Loucy (cell line): Measurements from ENCODE around the gene PDGFA.

Source experiments
- H2AFZ ChIP-seq: fragments of 200-600 bp; sonication (generic); 2 replicates; pipeline ENCODE4 v1.6.0; 2016; ENCODE audit warnings: antibody characterized with exemption, mild to moderate bottlenecking, low read length, moderate library complexity
- H3F3A ChIP-seq: fragments of 200-600 bp; 2 replicates; pipeline ENCODE4 v1.6.0; 2016; ENCODE audit warnings: antibody characterized with exemption, low read depth, mild to moderate bottlenecking
- H3K27me3 ChIP-seq: fragments of 200-600 bp; sonication (generic); 2 replicates; pipeline ENCODE4 v1.6.1; 2014; ENCODE audit warnings: low read length, mild to moderate bottlenecking; ENCODE audit not compliant: insufficient read depth, poor library complexity, severe bottlenecking
- H3K36me3 ChIP-seq: fragments of 200-600 bp; sonication (generic); 2 replicates; pipeline ENCODE4 v1.6.1; 2016; ENCODE audit warnings: low read length; ENCODE audit not compliant: insufficient read depth
- H3K4me1 ChIP-seq: fragments of 200-600 bp; sonication (generic); 2 replicates; pipeline ENCODE4 v1.5.1; 2014; ENCODE audit warnings: low read length, mild to moderate bottlenecking; ENCODE audit not compliant: insufficient read depth, poor library complexity, severe bottlenecking
- H3K4me2 ChIP-seq: fragments of 200-600 bp; sonication (generic); 2 replicates; pipeline ENCODE4 v1.6.0; 2014; ENCODE audit warnings: antibody characterized with exemption, low read length, low read depth, mild to moderate bottlenecking; ENCODE audit not compliant: poor library complexity, severe bottlenecking
- H3K4me3 ChIP-seq: fragments of 200-600 bp; sonication (generic); 2 replicates; pipeline ENCODE4 v1.5.1; 2014; ENCODE audit warnings: low read length, mild to moderate bottlenecking, mixed read lengths; ENCODE audit not compliant: poor library complexity, severe bottlenecking
- H3K79me2 ChIP-seq: fragments of 200-600 bp; sonication (generic); 2 replicates; pipeline ENCODE4 v1.6.1; 2014; ENCODE audit warnings: low read length; ENCODE audit not compliant: insufficient read depth
- H3K9ac ChIP-seq: fragments of 200-600 bp; sonication (generic); 2 replicates; pipeline ENCODE4 v1.6.0; 2014; ENCODE audit warnings: mild to moderate bottlenecking, low read depth, low read length, moderate library complexity; ENCODE audit not compliant: poor library complexity, severe bottlenecking
- H3K9me2 ChIP-seq: fragments of 200-600 bp; sonication (generic); replicated peaks from 2 replicates; pipeline ENCODE4 v1.6.1; 2016; ENCODE audit warnings: low read depth, low read length, mixed read lengths
- H3K9me3 ChIP-seq: fragments of 200-600 bp; sonication (generic); 2 replicates; pipeline ENCODE4 v1.6.1; 2014; ENCODE audit warnings: mild to moderate bottlenecking, antibody characterized with exemption, low read length, low read depth; ENCODE audit not compliant: insufficient read depth
- H4K20me1 ChIP-seq: fragments of 200-600 bp; sonication (generic); 2 replicates; pipeline ENCODE4 v1.6.0; 2014; ENCODE audit warnings: antibody characterized with exemption, low read length, mild to moderate bottlenecking; ENCODE audit not compliant: insufficient read depth, poor library complexity, severe bottlenecking
- EZH2phosphoT487 ChIP-seq: fragments of 200-600 bp; IDR thresholded peaks from 2 replicates; pipeline ENCODE4 v1.6.1; 2018; ENCODE audit warnings: antibody characterized with exemption, mild to moderate bottlenecking, moderate library complexity, borderline replicate concordance
- TF ChIP-seq, protein P1 (sequence below): fragments of 200-600 bp; sonication (generic); conservative IDR thresholded peaks from 2 replicates; pipeline ENCODE4 v1.5.1; 2014; ENCODE audit warnings: mild to moderate bottlenecking, antibody characterized with exemption, low read length

Gene PDGFA

GRCh38 chr7:548401-548800 is 28.8 kb upstream of the PDGFA start:
- no peaks in the 10 kb centered on the region for H3F3A ChIP-seq
- H3K4me3 ChIP-seq: no peak overlapping the region
- no peaks in the 10 kb centered on the region for H3K9me2 ChIP-seq
- H3K36me3 ChIP-seq: no peaks in the 10 kb centered on the region
- TF ChIP-seq, protein P1, sequence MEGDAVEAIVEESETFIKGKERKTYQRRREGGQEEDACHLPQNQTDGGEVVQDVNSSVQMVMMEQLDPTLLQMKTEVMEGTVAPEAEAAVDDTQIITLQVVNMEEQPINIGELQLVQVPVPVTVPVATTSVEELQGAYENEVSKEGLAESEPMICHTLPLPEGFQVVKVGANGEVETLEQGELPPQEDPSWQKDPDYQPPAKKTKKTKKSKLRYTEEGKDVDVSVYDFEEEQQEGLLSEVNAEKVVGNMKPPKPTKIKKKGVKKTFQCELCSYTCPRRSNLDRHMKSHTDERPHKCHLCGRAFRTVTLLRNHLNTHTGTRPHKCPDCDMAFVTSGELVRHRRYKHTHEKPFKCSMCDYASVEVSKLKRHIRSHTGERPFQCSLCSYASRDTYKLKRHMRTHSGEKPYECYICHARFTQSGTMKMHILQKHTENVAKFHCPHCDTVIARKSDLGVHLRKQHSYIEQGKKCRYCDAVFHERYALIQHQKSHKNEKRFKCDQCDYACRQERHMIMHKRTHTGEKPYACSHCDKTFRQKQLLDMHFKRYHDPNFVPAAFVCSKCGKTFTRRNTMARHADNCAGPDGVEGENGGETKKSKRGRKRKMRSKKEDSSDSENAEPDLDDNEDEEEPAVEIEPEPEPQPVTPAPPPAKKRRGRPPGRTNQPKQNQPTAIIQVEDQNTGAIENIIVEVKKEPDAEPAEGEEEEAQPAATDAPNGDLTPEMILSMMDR: no peak
- TF ChIP-seq EZH2phosphoT487: no peak
- no peaks in the 10 kb centered on the region; the same call in 1 of the 2 replicates for H3K9me3 ChIP-seq
- no peaks in the 10 kb centered on the region for H3K4me1 ChIP-seq
- no peaks in the 10 kb centered on the region for H4K20me1 ChIP-seq
- no peaks in the 10 kb centered on the region for H3K79me2 ChIP-seq
- H3K4me2 ChIP-seq: no peak overlapping the region
- no peak overlapping the region for H3K9ac ChIP-seq
- H2AFZ ChIP-seq: no peak overlapping the region
- no peaks in the 10 kb centered on the region for H3K27me3 ChIP-seq

DNA sequence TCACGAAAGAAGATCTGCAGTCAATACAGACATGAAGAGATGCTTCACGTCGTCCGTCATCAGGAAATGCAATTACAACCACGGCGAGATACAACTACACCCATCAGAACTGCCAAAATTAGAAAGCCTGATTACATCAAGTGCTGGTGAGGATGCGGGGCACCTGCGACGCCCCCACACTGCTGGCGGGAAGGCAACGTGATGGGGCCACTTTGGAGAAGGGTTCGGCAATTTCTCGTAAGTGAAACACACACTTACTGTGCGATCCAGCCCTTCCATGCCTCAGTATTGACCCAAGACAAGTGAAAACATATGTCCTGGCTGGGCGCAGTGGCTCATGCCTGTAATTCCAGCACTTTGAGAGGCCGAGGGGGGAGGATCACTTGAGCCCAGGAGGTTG is 25.8 kb upstream of the PDGFA start:
- Histone ChIP-seq H3K9me3 (no peaks in the 10 kb centered on the region; the same call in 1 of the 2 replicates), H3K27me3 (no peaks in the 10 kb centered on the region), H3K36me3 (no peaks in the 10 kb centered on the region), H4K20me1 (no peaks in the 10 kb centered on the region), H3K4me1 (no peaks in the 10 kb centered on the region), H3K9ac (no peak overlapping the region), H3K9me2 (no peaks in the 10 kb centered on the region), H3K4me2 (no peak overlapping the region), H3K4me3 (no peak overlapping the region), H2AFZ (no peak overlapping the region), H3K79me2 (no peaks in the 10 kb centered on the region), H3F3A (no peaks in the 10 kb centered on the region)
- TF ChIP-seq, protein P1: no peak
- TF ChIP-seq EZH2phosphoT487: no peak

DNA sequence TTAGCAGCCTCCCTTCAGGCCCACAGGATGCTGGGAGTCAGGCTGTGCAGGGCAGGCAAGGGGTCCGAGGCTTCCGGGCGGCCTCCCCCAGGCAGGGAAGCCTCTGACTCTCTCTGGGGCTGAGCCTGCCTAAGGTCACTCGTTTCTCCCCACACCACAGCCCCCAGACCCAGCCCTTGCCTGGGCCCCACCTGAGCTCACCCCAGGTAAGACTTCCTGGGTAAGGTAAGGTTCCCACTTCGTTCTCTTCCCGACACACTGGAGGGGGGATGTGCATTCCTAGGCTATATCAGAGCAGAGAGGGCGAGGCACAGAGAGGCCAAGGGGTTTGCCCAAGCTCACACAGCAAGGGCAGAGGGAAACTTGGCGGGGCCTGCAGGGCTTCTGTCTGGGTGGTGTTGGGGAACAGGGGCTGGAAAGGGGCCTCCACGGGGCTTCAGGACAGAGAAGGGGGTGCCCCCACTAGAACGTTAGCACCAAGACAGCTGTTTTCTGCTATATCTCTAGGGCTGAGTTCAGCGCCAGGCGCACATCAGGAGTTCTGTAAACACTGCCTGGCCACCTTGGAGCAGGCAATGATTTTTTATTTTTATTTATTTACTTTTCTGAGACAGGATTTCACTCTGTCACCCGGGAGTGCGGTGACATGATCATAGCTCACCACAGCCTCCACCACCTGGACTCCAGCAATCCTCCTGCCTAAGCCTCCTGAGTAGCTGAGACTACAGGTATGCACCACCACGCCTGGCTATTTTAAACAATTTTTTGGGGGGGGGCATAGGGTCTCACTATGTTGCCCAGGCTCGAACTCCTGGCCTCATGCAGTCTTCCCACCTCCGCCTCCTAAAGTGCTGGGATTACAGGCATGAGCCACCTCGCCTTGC is 24.9 kb upstream of the PDGFA start:
- Histone ChIP-seq H3K36me3 (no peaks in the 10 kb centered on the region), H3K4me2 (no peak overlapping the region), H3K9ac (no peak overlapping the region), H3F3A (no peaks in the 10 kb centered on the region), H4K20me1 (no peaks in the 10 kb centered on the region), H2AFZ (no peak overlapping the region), H3K79me2 (no peaks in the 10 kb centered on the region), H3K4me3 (no peak overlapping the region), H3K27me3 (no peaks in the 10 kb centered on the region), H3K9me3 (no peaks in the 10 kb centered on the region; the same call in 1 of the 2 replicates), H3K4me1 (no peaks in the 10 kb centered on the region), H3K9me2 (no peaks in the 10 kb centered on the region)
- TF ChIP-seq, protein P1: no peak
- no peak for TF ChIP-seq EZH2phosphoT487
